Brain microvascular endothelial cell (primary cell): ENCODE results near the gene WSCD2.

Experiments used
- DNase-seq: peaks from one replicate; pipeline ENCODE4 v3.0.0-alpha.2; 2020
- H3K27ac ChIP-seq: fragments of 250-450 bp; sonication (Bioruptor Pico); 2 replicates; pipeline ENCODE4 v1.5.1; 2020; ENCODE audit warnings: mild to moderate bottlenecking, moderate library complexity
- H3K27me3 ChIP-seq: fragments of 250-450 bp; sonication (Bioruptor Pico); replicated peaks from 2 replicates; pipeline ENCODE4 v1.5.1; 2020; ENCODE audit warnings: mild to moderate bottlenecking
- H3K36me3 ChIP-seq: fragments of 250-450 bp; sonication (Bioruptor Pico); replicated peaks from 2 replicates; pipeline ENCODE4 v1.5.1; 2020; ENCODE audit warnings: mild to moderate bottlenecking
- H3K4me3 ChIP-seq: 2 replicates; pipeline ENCODE4 v1.5.1; 2011; ENCODE audit warnings: low read depth, mild to moderate bottlenecking, control low read depth, low read length, moderate library complexity
- CTCF ChIP-seq: IDR thresholded peaks from 2 replicates; pipeline ENCODE4 v1.5.1; 2011; ENCODE audit warnings: low read depth, mild to moderate bottlenecking, moderate library complexity, low read length, control low read depth, inconsistent platforms; ENCODE audit errors: missing control alignments
- in situ Hi-C: cut with HindIII; loops from 2 replicates; pipeline ENCODE4 v1.10.0; 2017; ENCODE audit warnings: low sequenced_read_pairs, low pct_ligation_motif_present

WSCD2 gene

GRCh38 chr12:108271951-108272872, 143.1 kb downstream of the WSCD2 start:
- Histone ChIP-seq H3K27me3 (no peaks in the 10 kb centered on the region), H3K4me3 (no peak overlapping the region), H3K27ac (no peak overlapping the region), H3K36me3 (no peaks in the 10 kb centered on the region)
- no peak for DNase-seq
- in situ Hi-C loops: no loop called here
- TF ChIP-seq CTCF: no peak

- Histone ChIP-seq H3K27ac (no peak overlapping the region), H3K27me3 (no peaks in the 10 kb centered on the region), H3K36me3 (no peaks in the 10 kb centered on the region), H3K4me3 (no peak overlapping the region)
- in situ Hi-C loops: no loop called here
- no peak for DNase-seq
- TF ChIP-seq CTCF: no peak
Observed at GRCh38 chr12:108273217-108273616, 144.1 kb downstream of the WSCD2 start.

DNA sequence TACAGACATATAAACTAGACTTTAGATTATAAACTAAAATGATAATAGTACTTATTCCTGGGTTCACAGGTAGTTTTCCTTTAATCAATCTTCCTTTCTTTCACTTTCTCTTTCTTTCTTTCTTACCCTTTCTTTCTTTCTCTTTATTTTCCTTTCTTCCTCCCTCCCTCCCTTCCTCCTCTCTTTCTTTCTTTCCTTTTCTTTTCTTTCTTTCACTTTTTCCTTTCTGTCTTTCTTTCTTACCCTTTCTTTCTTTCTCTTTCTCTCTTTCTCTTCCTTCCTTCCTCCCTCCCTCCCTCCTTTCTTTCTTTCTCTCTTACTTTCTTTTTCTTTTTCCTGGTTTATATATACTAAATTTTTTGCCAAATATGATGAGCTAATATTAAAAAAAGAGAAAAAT, 148.5 kb downstream of the WSCD2 start:
- H3K4me3 ChIP-seq: no peak overlapping the region
- no peak for TF ChIP-seq CTCF
- no peak overlapping the region for H3K27ac ChIP-seq
- no peak for DNase-seq
- no peaks in the 10 kb centered on the region for H3K27me3 ChIP-seq
- in situ Hi-C loops: no loop called here
- H3K36me3 ChIP-seq: no peaks in the 10 kb centered on the region

- H3K4me3 ChIP-seq: no peak overlapping the region
- H3K36me3 ChIP-seq: no peaks in the 10 kb centered on the region
- H3K27ac ChIP-seq: no peak overlapping the region
- no peaks in the 10 kb centered on the region for H3K27me3 ChIP-seq
- in situ Hi-C loops: no loop called here
- DNase-seq: no peak
- no peak for TF ChIP-seq CTCF
Observed at GRCh38 chr12:108282160-108282559, 153.1 kb downstream of the WSCD2 start.

- in situ Hi-C loops: no loop called here
- no peaks in the 10 kb centered on the region for H3K27me3 ChIP-seq
- no peak for TF ChIP-seq CTCF
- no peak overlapping the region for H3K4me3 ChIP-seq
- H3K27ac ChIP-seq: no peak overlapping the region
- no peaks in the 10 kb centered on the region for H3K36me3 ChIP-seq
- DNase-seq: no peak
Observed at GRCh38 chr12:108282676-108283075, 153.6 kb downstream of the WSCD2 start.
